IPS-20b (cell line): ENCODE results near the gene RASEF.

Source experiments
- H3K27ac ChIP-seq: one replicate; pipeline ENCODE4 v1.5.1; 2013; ENCODE audit warnings: low read length
- H3K27me3 ChIP-seq: 2 replicates; pipeline ENCODE4 v1.6.1; 2013; ENCODE audit warnings: mild to moderate bottlenecking, low read length, inconsistent platforms; ENCODE audit not compliant: insufficient read depth
- H3K36me3 ChIP-seq: 2 replicates; pipeline ENCODE4 v1.6.1; 2013; ENCODE audit warnings: low read depth, mild to moderate bottlenecking, inconsistent platforms, low read length, moderate library complexity; ENCODE audit not compliant: insufficient read depth
- H3K4me1 ChIP-seq: 2 replicates; pipeline ENCODE4 v1.6.1; 2013; ENCODE audit warnings: mild to moderate bottlenecking, control low read depth, inconsistent platforms, low read length, moderate library complexity; ENCODE audit not compliant: insufficient read depth
- H3K4me3 ChIP-seq: 2 replicates; pipeline ENCODE4 v1.5.1; 2013; ENCODE audit warnings: mild to moderate bottlenecking, low read length, inconsistent platforms
- H3K9ac ChIP-seq: 2 replicates; pipeline ENCODE4 v1.6.1; 2013; ENCODE audit warnings: low read depth, mild to moderate bottlenecking, inconsistent platforms, low read length, moderate library complexity
- H3K9me3 ChIP-seq: 2 replicates; pipeline ENCODE4 v1.6.1; 2013; ENCODE audit warnings: mild to moderate bottlenecking, low read depth, low read length, inconsistent platforms; ENCODE audit not compliant: insufficient read depth

The RASEF gene

GRCh38 chr9:83071626-83072025, 8.7 kb upstream of the RASEF start:
- H3K9ac ChIP-seq, result no peak overlapping the region
- no peaks in the 10 kb centered on the region for H3K4me1 ChIP-seq
- no peak overlapping the region for H3K4me3 ChIP-seq
- no peaks in the 10 kb centered on the region for H3K36me3 ChIP-seq
- H3K27me3 ChIP-seq, result no peaks in the 10 kb centered on the region
- no peaks in the 10 kb centered on the region for H3K9me3 ChIP-seq
- H3K27ac ChIP-seq, result no peak overlapping the region

- H3K27me3 ChIP-seq, result peaks cover 12% of the 10 kb centered on the region
- no peaks in the 10 kb centered on the region for H3K4me1 ChIP-seq
- H3K36me3 ChIP-seq, result no peaks in the 10 kb centered on the region
- no peak overlapping the region for H3K9ac ChIP-seq
- H3K27ac ChIP-seq, result no peak overlapping the region
- no peaks in the 10 kb centered on the region for H3K9me3 ChIP-seq
- no peak overlapping the region for H3K4me3 ChIP-seq
Measured at GRCh38 chr9:83070261-83070660, 7.3 kb upstream of the RASEF start.

- H3K9ac ChIP-seq, result no peak overlapping the region
- no peak overlapping the region for H3K4me3 ChIP-seq
- H3K27ac ChIP-seq, result no peak overlapping the region
- H3K9me3 ChIP-seq, result no peaks in the 10 kb centered on the region
- H3K27me3 ChIP-seq, result peaks cover 18% of the 10 kb centered on the region
- H3K36me3 ChIP-seq, result no peaks in the 10 kb centered on the region
- H3K4me1 ChIP-seq, result no peaks in the 10 kb centered on the region
Measured at GRCh38 chr9:83069651-83070050, 6.7 kb upstream of the RASEF start.

- no peak overlapping the region for H3K4me3 ChIP-seq
- H3K27ac ChIP-seq, result no peak overlapping the region
- H3K36me3 ChIP-seq, result no peaks in the 10 kb centered on the region
- no peak overlapping the region for H3K9ac ChIP-seq
- H3K9me3 ChIP-seq, result no peaks in the 10 kb centered on the region
- no peaks in the 10 kb centered on the region; the same call in 1 of the 2 replicates for H3K4me1 ChIP-seq
- H3K27me3 ChIP-seq, result peaks cover 31% of the 10 kb centered on the region
Measured at GRCh38 chr9:83068414-83068813, 5.5 kb upstream of the RASEF start.

- Histone ChIP-seq H3K4me1 (no peaks in the 10 kb centered on the region; the same call in 1 of the 2 replicates), H3K36me3 (no peaks in the 10 kb centered on the region), H3K9ac (no peak overlapping the region), H3K4me3 (no peak overlapping the region), H3K27ac (no peak overlapping the region), H3K9me3 (no peaks in the 10 kb centered on the region), H3K27me3 (peaks cover 39% of the 10 kb centered on the region)
Measured at GRCh38 chr9:83067579-83067978, 4.6 kb upstream of the RASEF start.

DNA sequence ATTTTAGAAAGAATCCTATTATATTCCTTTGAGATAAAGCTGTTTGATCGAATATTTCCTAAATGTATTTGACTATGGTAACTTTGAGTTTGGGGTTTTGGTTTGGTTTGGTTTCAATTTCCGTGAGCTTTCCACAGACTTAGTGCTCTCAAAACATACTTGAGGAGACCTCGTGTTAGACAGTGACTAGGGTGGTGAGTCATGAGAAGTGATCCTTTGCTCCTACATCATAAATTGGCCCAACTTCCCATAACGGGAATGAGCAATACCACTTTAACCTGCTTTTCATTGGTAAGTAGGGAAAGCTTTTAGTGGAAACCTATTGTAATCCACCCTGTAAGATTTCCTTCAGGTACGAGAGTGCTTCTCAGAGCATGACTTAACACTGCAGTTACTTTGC, 3.8 kb upstream of the RASEF start:
- no peaks in the 10 kb centered on the region; the same call in 1 of the 2 replicates for H3K4me1 ChIP-seq

GRCh38 chr9:83065233-83065632, 2.3 kb upstream of the RASEF start:
- peaks cover 63% of the 10 kb centered on the region for H3K27me3 ChIP-seq
- H3K9ac ChIP-seq, result no peak overlapping the region
- no peaks in the 10 kb centered on the region for H3K36me3 ChIP-seq
- peaks cover 4% of the 10 kb centered on the region; the same call in 1 of the 2 replicates for H3K4me1 ChIP-seq
- H3K9me3 ChIP-seq, result no peaks in the 10 kb centered on the region
- H3K27ac ChIP-seq, result no peak overlapping the region
- no peak overlapping the region for H3K4me3 ChIP-seq

More for the DNA sequence above, 3.8 kb upstream of the RASEF start:
- H3K4me3 ChIP-seq, result no peak overlapping the region
- H3K27me3 ChIP-seq, result peaks cover 47% of the 10 kb centered on the region
- H3K9me3 ChIP-seq, result no peaks in the 10 kb centered on the region
- H3K9ac ChIP-seq, result no peak overlapping the region
- no peaks in the 10 kb centered on the region for H3K36me3 ChIP-seq
- no peak overlapping the region for H3K27ac ChIP-seq

DNA sequence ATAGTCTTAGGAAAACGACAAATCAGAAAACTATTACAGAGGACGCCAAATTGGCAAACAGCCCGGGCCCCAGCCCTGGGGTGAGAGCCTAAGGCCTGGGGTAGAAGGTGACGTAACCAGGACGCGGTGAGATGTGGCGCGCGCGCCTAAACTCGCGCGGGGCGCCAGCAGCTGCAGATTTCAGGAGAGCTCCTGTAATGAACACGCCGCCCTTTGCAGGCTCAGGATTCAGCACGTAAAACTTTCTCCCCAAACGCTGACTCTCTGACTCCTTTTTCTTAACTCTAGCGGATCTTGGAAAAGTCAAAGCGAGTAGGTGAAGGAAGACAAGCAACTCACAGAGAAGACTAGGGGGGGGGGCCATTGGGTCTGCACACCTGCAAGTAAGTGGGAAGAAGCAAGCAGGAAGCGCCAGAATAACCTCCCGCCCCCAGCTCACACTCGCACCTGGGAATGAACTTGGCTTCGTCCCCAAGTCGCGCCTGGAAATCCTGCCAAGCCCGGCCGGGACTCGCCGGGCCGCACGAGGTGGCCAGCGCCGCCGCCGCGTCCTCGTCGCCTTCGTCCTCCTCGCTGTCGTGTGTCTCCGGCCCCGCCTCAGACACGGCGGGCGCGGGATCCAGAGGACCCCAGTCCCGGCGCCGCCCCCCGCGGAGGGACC, 822 bp downstream of the RASEF start:
- H3K4me3 ChIP-seq, result peak overlapping the region; percentile 55
- no peak overlapping the region for H3K27ac ChIP-seq
- H3K9ac ChIP-seq, result no peak overlapping the region; the same call in 1 of the 2 replicates
- peaks cover 75% of the 10 kb centered on the region for H3K27me3 ChIP-seq
- peaks cover 4% of the 10 kb centered on the region; the same call in 1 of the 2 replicates for H3K4me1 ChIP-seq
- no peaks in the 10 kb centered on the region for H3K9me3 ChIP-seq
- no peaks in the 10 kb centered on the region for H3K36me3 ChIP-seq

GRCh38 chr9:83061036-83061435, 1.9 kb downstream of the RASEF start:
- no peaks in the 10 kb centered on the region for H3K36me3 ChIP-seq
- H3K27ac ChIP-seq, result no peak overlapping the region
- H3K9ac ChIP-seq, result no peak overlapping the region
- H3K4me1 ChIP-seq, result peaks cover 4% of the 10 kb centered on the region; the same call in 1 of the 2 replicates
- peaks cover 70% of the 10 kb centered on the region for H3K27me3 ChIP-seq
- no peak overlapping the region for H3K4me3 ChIP-seq
- no peaks in the 10 kb centered on the region for H3K9me3 ChIP-seq

- Histone ChIP-seq H3K4me3 (no peak overlapping the region), H3K27ac (no peak overlapping the region), H3K9me3 (no peaks in the 10 kb centered on the region), H3K9ac (no peak overlapping the region), H3K27me3 (peaks cover 65% of the 10 kb centered on the region), H3K36me3 (no peaks in the 10 kb centered on the region), H3K4me1 (peaks cover 4% of the 10 kb centered on the region; the same call in 1 of the 2 replicates)
Measured at GRCh38 chr9:83060556-83060955, 2.4 kb downstream of the RASEF start.

- no peak overlapping the region for H3K27ac ChIP-seq
- peaks cover 54% of the 10 kb centered on the region for H3K27me3 ChIP-seq
- H3K4me3 ChIP-seq, result no peak overlapping the region
- no peaks in the 10 kb centered on the region for H3K9me3 ChIP-seq
- H3K9ac ChIP-seq, result no peak overlapping the region
- H3K36me3 ChIP-seq, result no peaks in the 10 kb centered on the region
- peaks cover 4% of the 10 kb centered on the region; the same call in 1 of the 2 replicates for H3K4me1 ChIP-seq
Measured at GRCh38 chr9:83059417-83059816, 3.5 kb downstream of the RASEF start.

- Histone ChIP-seq H3K36me3 (no peaks in the 10 kb centered on the region), H3K4me3 (no peak overlapping the region), H3K9me3 (no peaks in the 10 kb centered on the region), H3K9ac (no peak overlapping the region), H3K27ac (no peak overlapping the region), H3K4me1 (0 out of 2 replicates have a peak, but pooled peaks cover 4% of the 10 kb centered on the region), H3K27me3 (peaks cover 29% of the 10 kb centered on the region)
Measured at GRCh38 chr9:83056911-83057310, 6.0 kb downstream of the RASEF start.
